NCI-H524 treated with DMSO at 0.1 percent for 48 hours (cell line): ENCODE measurements around the gene CSPG5.
A peak's percentile ranks its signal among the peaks of the same experiment; 100 is the strongest.

ENCODE experiments used
- DNase-seq: peaks from one replicate; lab custom pipeline; 2025; lab: John Stamatoyannopoulos, UW

The CSPG5 gene

GRCh38 chr3:47578691-47579632, at the start of gene CSPG5:
Gene CSPG5, minus strand, starts transcription at chr3:47578865. Its CDS starts 172 bp downstream, at chr3:47578693.
- DNase-seq: peak; percentile 31

GRCh38 chr3:47628426-47628825, 49.8 kb upstream of the CSPG5 start:
- DNase-seq: no peak

- DNase-seq: no peak
Measured at GRCh38 chr3:47622671-47623461, 44.2 kb upstream of the CSPG5 start.

GRCh38 chr3:47617086-47618010, 38.7 kb upstream of the CSPG5 start:
- no peak for DNase-seq

GRCh38 chr3:47614788-47615187, 36.1 kb upstream of the CSPG5 start:
- no peak for DNase-seq

GRCh38 chr3:47613722-47614121, 35.1 kb upstream of the CSPG5 start:
- DNase-seq: no peak

- no peak for DNase-seq
Measured at GRCh38 chr3:47612879-47613278, 34.2 kb upstream of the CSPG5 start.

- DNase-seq: no peak
Measured at GRCh38 chr3:47612178-47612577, 33.5 kb upstream of the CSPG5 start.

GRCh38 chr3:47611576-47611975, 32.9 kb upstream of the CSPG5 start:
- no peak for DNase-seq

- no peak for DNase-seq
Measured at GRCh38 chr3:47610583-47610982, 31.9 kb upstream of the CSPG5 start.

- DNase-seq: no peak
Measured at GRCh38 chr3:47607335-47607734, 28.7 kb upstream of the CSPG5 start.

GRCh38 chr3:47606165-47606564, 27.5 kb upstream of the CSPG5 start:
- no peak for DNase-seq

- DNase-seq: no peak
Measured at GRCh38 chr3:47605652-47606051, 27.0 kb upstream of the CSPG5 start.

- DNase-seq: no peak
Measured at GRCh38 chr3:47604145-47604544, 25.5 kb upstream of the CSPG5 start.

- DNase-seq: no peak
Measured at GRCh38 chr3:47603332-47603731, 24.7 kb upstream of the CSPG5 start.

- no peak for DNase-seq
Measured at GRCh38 chr3:47601281-47601680, 22.6 kb upstream of the CSPG5 start.

GRCh38 chr3:47594792-47595191, 16.1 kb upstream of the CSPG5 start:
- no peak for DNase-seq

- DNase-seq: no peak
Measured at GRCh38 chr3:47592066-47592795, 13.6 kb upstream of the CSPG5 start.

GRCh38 chr3:47590216-47590615, 11.6 kb upstream of the CSPG5 start:
- DNase-seq: no peak

GRCh38 chr3:47588587-47588986, 9.9 kb upstream of the CSPG5 start:
- DNase-seq: no peak

- no peak for DNase-seq
Measured at GRCh38 chr3:47588053-47588452, 9.4 kb upstream of the CSPG5 start.
